Kidney (tissue), 14 donors: ENCODE data around the gene EBF3. TPM values are rescaled to one million over a fixed set of nuclear protein-coding genes. Genes with fewer than 3 reads are reported as not detected.

ENCODE experiments used
- DNase-seq, 5 donors: peaks; one replicate each; pipeline ENCODE4 v3.0.0-alpha.2; 2013 to 2020
- FAIRE-seq: peaks from 2 replicates; lab custom pipeline; 2012; peaks lifted over from hg19 to GRCh38; lab: Jason Lieb, UNC
- H3K27ac ChIP-seq, 2 donors: one replicate each; pipeline ENCODE4 v1.7.0; 2013; ENCODE audit warnings: low read depth in 2 of 2, low read length in 2 of 2, inconsistent platforms in 1 of 2
- H3K27me3 ChIP-seq: one replicate; pipeline ENCODE4 v1.7.1; 2013; ENCODE audit warnings: low read length, inconsistent platforms; ENCODE audit not compliant: control insufficient read depth, insufficient read depth
- H3K36me3 ChIP-seq, 3 donors: one replicate each; pipeline versions ENCODE4 v1.7.0 to v1.7.1; 2013; ENCODE audit warnings: low read length in 3 of 3, control low read depth in 1 of 3, inconsistent platforms in 1 of 3; ENCODE audit not compliant: insufficient read depth in 3 of 3, control insufficient read depth in 2 of 3
- H3K4me1 ChIP-seq, 3 donors: one replicate each; pipeline versions ENCODE4 v1.7.0 to v1.7.1; 2013; ENCODE audit warnings: low read length in 3 of 3, inconsistent platforms in 1 of 3, low read depth in 1 of 3; ENCODE audit not compliant: control insufficient read depth in 2 of 3, insufficient read depth in 2 of 3
- H3K4me3 ChIP-seq, 3 donors: one replicate each; pipeline versions ENCODE4 v1.7.0 to v1.8.1; 2013; ENCODE audit warnings: low read length in 3 of 3, control low read depth in 1 of 3, inconsistent platforms in 1 of 3
- H3K9ac ChIP-seq, 3 donors: one replicate each; pipeline versions ENCODE4 v1.7.0 to v1.7.1; 2013; ENCODE audit warnings: low read length in 3 of 3, control low read depth in 1 of 3, inconsistent platforms in 1 of 3
- H3K9me3 ChIP-seq, 3 donors: one replicate each; pipeline versions ENCODE4 v1.7.0 to v1.7.1; 2013; ENCODE audit warnings: low read length in 3 of 3, control low read depth in 1 of 3, inconsistent platforms in 1 of 3; ENCODE audit not compliant: control insufficient read depth in 2 of 3, insufficient read depth in 1 of 3
- CTCF ChIP-seq: IDR thresholded peaks from 3 replicates; pipeline ENCODE4 v1.5.1; 2012; ENCODE audit warnings: mild to moderate bottlenecking, moderate library complexity, borderline replicate concordance; ENCODE audit not compliant: insufficient read depth; ENCODE audit errors: extremely low read depth
- intact Hi-C: fragments of 100-400 bp; cut with DNase I; formaldehyde crosslinking; loops from one replicate; pipeline ENCODE4 v1.11.1; 2022
- polyA plus RNA-seq: library from polyadenylated mRNA; stranded (reverse); fragments of 350-450 nt; fragmentation: Illumina TruSeq; extraction: RNeasy Lipid Tissue Mini Kit (QIAGEN cat#74804); gene quantifications from one replicate; pipeline ENCODE4 v1.2.3, GENCODE V29; 2014; ENCODE audit warnings: low read depth, low replicate concordance; ENCODE audit not compliant: insufficient read depth
- total RNA-seq: library from RNA; stranded (reverse); fragmentation: NEBNext Ultra II Directional; extraction: Animal tissue kit (Norgen Biotek cat#: 25700); gene quantifications from one replicate; pipeline ENCODE4 v1.2.1, GENCODE V29; 2021
- donor health status: control.
- donor health status: control.
- donor health status: control.
- donor health status: control.
- donor health status: control.
- donor health status: DM: yes; HTN: yes; CAD: no.
- donor health status: Normal renal cell carcinoma (clear cell type).

The EBF3 gene
- total and polyA plus RNA-seq, 2 donors from 2014 or later: 0.09 to 0.98 TPM

GRCh38 chr10:130010653-130011052 lies 46.6 kb upstream of the EBF3 start:
- no peaks in the 10 kb centered on the region for H3K4me1 ChIP-seq
- DNase-seq: no peak
- peaks cover 0 to 2% (median 0%) of the 10 kb centered on the region in 3 donors for H3K9me3 ChIP-seq
- TF ChIP-seq CTCF: no peak
- intact Hi-C loops: no loop called here
- H3K4me3 ChIP-seq: no peak overlapping the region
- no peaks in the 10 kb centered on the region for H3K36me3 ChIP-seq
- no peak for FAIRE-seq
- no peak overlapping the region for H3K9ac ChIP-seq
- no peaks in the 10 kb centered on the region for H3K27me3 ChIP-seq
- H3K27ac ChIP-seq: no peak overlapping the region

GRCh38 chr10:130009228-130009627 lies 45.2 kb upstream of the EBF3 start:
- no peak for TF ChIP-seq CTCF
- Histone ChIP-seq H3K36me3 (no peaks in the 10 kb centered on the region), H3K9ac (no peak overlapping the region), H3K4me1 (no peaks in the 10 kb centered on the region), H3K4me3 (no peak overlapping the region), H3K27ac (no peak overlapping the region), H3K27me3 (no peaks in the 10 kb centered on the region), H3K9me3 (peaks cover 0 to 2% (median 0%) of the 10 kb centered on the region in 3 donors)
- intact Hi-C loops: no loop called here
- DNase-seq: no peak
- no peak for FAIRE-seq

DNA sequence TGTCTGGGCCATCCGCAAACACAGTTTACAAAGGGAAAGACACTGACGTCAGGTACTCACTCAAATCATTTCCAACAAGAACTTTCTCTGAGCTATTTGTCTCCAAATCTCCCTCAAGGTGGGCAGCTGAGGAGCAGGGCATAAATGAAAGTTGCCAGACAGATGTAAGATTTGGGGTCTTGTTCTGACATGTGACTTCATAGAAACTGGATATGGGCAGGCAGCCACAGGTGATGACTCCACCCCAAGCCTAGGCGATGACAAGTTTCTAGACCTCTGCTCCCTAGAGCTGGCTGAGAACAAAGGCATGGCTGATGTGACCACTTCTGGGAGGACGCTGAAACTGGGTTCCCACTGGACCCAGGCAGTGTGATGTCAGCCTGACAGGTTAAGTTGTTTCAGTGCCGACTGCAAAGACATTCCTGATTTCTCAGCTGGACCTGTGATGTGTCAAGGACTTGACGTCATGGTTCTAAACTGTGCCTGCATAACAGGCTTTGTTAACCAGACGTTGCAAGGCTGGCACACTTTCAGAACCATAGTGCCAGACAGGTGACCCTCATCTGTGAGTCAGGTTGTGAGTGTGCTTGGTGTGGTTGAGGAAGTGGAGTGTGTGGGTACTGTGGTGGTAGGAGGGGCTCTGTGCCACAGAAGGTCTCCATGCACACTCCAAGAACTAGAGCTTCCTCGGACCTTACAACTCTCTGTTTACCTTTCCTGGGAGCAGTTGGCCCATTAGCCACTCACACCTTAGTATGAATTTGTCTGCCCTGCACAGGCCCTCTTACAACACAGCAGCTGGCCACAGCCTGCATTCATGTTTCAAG lies 39.9 kb upstream of the EBF3 start:
- Histone ChIP-seq H3K4me1 (no peaks in the 10 kb centered on the region), H3K27ac (no peak overlapping the region), H3K9ac (no peak overlapping the region), H3K36me3 (no peaks in the 10 kb centered on the region), H3K27me3 (no peaks in the 10 kb centered on the region), H3K4me3 (no peak overlapping the region), H3K9me3 (peaks cover 0 to 4% (median 2%) of the 10 kb centered on the region in 3 donors)
- no peak for TF ChIP-seq CTCF
- intact Hi-C loops: no loop called here
- DNase-seq (no peak), FAIRE-seq (no peak)
